ENCODE data around the gene CYTH4. TPM values are rescaled to one million over a fixed set of nuclear protein-coding genes. Genes with fewer than 3 reads are reported as not detected.
A peak's percentile ranks its signal among the peaks of the same experiment; 100 is the strongest.

The CYTH4 gene
- total RNA-seq, 1 experiment from 2014 or later = not detected

- DNase-seq (ENCODE audit: unreplicated experiment) = no peak
- Mint-ChIP-seq H3K27me3 (ENCODE audit: insufficient read depth, unreplicated experiment) (peaks cover 28% of the 10 kb centered on the region), H3K4me1 (ENCODE audit: insufficient read depth, unreplicated experiment) (peaks cover 12% of the 10 kb centered on the region), H3K27ac (ENCODE audit: low read depth, unreplicated experiment) (no peak overlapping the region), H3K36me3 (ENCODE audit: insufficient read depth, unreplicated experiment) (peaks cover 4% of the 10 kb centered on the region), H3K9me3 (ENCODE audit: unreplicated experiment) (no peaks in the 10 kb centered on the region), H3K4me3 (ENCODE audit: unreplicated experiment) (no peak overlapping the region)
- TF ChIP-seq CTCF (IDR thresholded peaks at IDR 0.05; ENCODE audit: unreplicated experiment) = peak; percentile 28
- ChIA-PET POLR2A (no interaction called here), CTCF (interaction anchor here (0.7 to 1.2 kb wide), 2 partner anchors 14 to 27 kb away, joined by 3 to 4 read pairs; no protein-coding TSS in a partner anchor)
- intact Hi-C loops (cut with micrococcal nuclease) = no loop called here
- BruUV-seq (replicated peaks) = no TSS peak
These were observed 1.2 kb downstream of the CYTH4 start for GRCh38 chr22:37283393-37283937.

GRCh38 chr22:37284126-37284804 is 2.0 kb downstream of the CYTH4 start:
- H3K9me3 Mint-ChIP-seq (ENCODE audit: unreplicated experiment) = no peaks in the 10 kb centered on the region
- peaks cover 12% of the 10 kb centered on the region for H3K4me1 Mint-ChIP-seq (ENCODE audit: insufficient read depth, unreplicated experiment)
- no peak overlapping the region for H3K27ac Mint-ChIP-seq (ENCODE audit: low read depth, unreplicated experiment)
- intact Hi-C loops (cut with micrococcal nuclease) = no loop called here
- TF ChIP-seq CTCF (IDR thresholded peaks at IDR 0.05; ENCODE audit: unreplicated experiment) = no peak
- H3K4me3 Mint-ChIP-seq (ENCODE audit: unreplicated experiment) = no peak overlapping the region
- DNase-seq (ENCODE audit: unreplicated experiment) = no peak
- ChIA-PET CTCF (no interaction called here), POLR2A (interaction anchor here (0.7 kb wide), 1 partner anchor 9 kb away, joined by 3 read pairs; no protein-coding TSS in a partner anchor)
- H3K36me3 Mint-ChIP-seq (ENCODE audit: insufficient read depth, unreplicated experiment) = peaks cover 4% of the 10 kb centered on the region
- no TSS peak for BruUV-seq (replicated peaks)
- peaks cover 28% of the 10 kb centered on the region for H3K27me3 Mint-ChIP-seq (ENCODE audit: insufficient read depth, unreplicated experiment)

- no peak overlapping the region for H3K27ac Mint-ChIP-seq (ENCODE audit: low read depth, unreplicated experiment)
- TF ChIP-seq CTCF (IDR thresholded peaks at IDR 0.05; ENCODE audit: unreplicated experiment) = no peak
- CTCF ChIA-PET = no interaction called here
- H3K9me3 Mint-ChIP-seq (ENCODE audit: unreplicated experiment) = no peaks in the 10 kb centered on the region
- no peak for DNase-seq (ENCODE audit: unreplicated experiment)
- peaks cover 4% of the 10 kb centered on the region for H3K36me3 Mint-ChIP-seq (ENCODE audit: insufficient read depth, unreplicated experiment)
- POLR2A ChIA-PET = interaction anchor here (0.7 kb wide), 1 partner anchor 10 kb away, joined by 3 read pairs; no protein-coding TSS in a partner anchor
- peaks cover 12% of the 10 kb centered on the region for H3K4me1 Mint-ChIP-seq (ENCODE audit: insufficient read depth, unreplicated experiment)
- intact Hi-C loops (cut with micrococcal nuclease) = no loop called here
- no TSS peak for BruUV-seq (replicated peaks)
- peaks cover 28% of the 10 kb centered on the region for H3K27me3 Mint-ChIP-seq (ENCODE audit: insufficient read depth, unreplicated experiment)
- no peak overlapping the region for H3K4me3 Mint-ChIP-seq (ENCODE audit: unreplicated experiment)
These were observed 2.6 kb downstream of the CYTH4 start for GRCh38 chr22:37284805-37285355.

- Mint-ChIP-seq H3K27ac (ENCODE audit: low read depth, unreplicated experiment) (no peak overlapping the region), H3K4me3 (ENCODE audit: unreplicated experiment) (no peak overlapping the region), H3K36me3 (ENCODE audit: insufficient read depth, unreplicated experiment) (peaks cover 4% of the 10 kb centered on the region), H3K4me1 (ENCODE audit: insufficient read depth, unreplicated experiment) (peaks cover 12% of the 10 kb centered on the region), H3K27me3 (ENCODE audit: insufficient read depth, unreplicated experiment) (peaks cover 28% of the 10 kb centered on the region), H3K9me3 (ENCODE audit: unreplicated experiment) (no peaks in the 10 kb centered on the region)
- BruUV-seq (replicated peaks) = no TSS peak
- POLR2A ChIA-PET = interaction anchor here (0.7 kb wide), 1 partner anchor 886 kb away, joined by 3 read pairs; no protein-coding TSS in a partner anchor
- no peak for TF ChIP-seq CTCF (IDR thresholded peaks at IDR 0.05; ENCODE audit: unreplicated experiment)
- CTCF ChIA-PET = interaction anchor here (0.6 to 2.0 kb wide), 2 partner anchors 25 to 26 kb away, joined by 3 to 8 read pairs; no protein-coding TSS in a partner anchor
- intact Hi-C loops (cut with micrococcal nuclease) = no loop called here
- DNase-seq (ENCODE audit: unreplicated experiment) = no peak
These were observed 3.6 kb downstream of the CYTH4 start for GRCh38 chr22:37285937-37286336.
